GM18870 (cell line): ENCODE results near the gene HOTAIR.

Source experiments
- ATAC-seq: cut with Tn5 transposase; IDR thresholded peaks from one replicate; pipeline ENCODE4 v1.9.1; 2021; ENCODE audit warnings: moderate library complexity; ENCODE audit not compliant: unreplicated experiment

The HOTAIR gene

DNA sequence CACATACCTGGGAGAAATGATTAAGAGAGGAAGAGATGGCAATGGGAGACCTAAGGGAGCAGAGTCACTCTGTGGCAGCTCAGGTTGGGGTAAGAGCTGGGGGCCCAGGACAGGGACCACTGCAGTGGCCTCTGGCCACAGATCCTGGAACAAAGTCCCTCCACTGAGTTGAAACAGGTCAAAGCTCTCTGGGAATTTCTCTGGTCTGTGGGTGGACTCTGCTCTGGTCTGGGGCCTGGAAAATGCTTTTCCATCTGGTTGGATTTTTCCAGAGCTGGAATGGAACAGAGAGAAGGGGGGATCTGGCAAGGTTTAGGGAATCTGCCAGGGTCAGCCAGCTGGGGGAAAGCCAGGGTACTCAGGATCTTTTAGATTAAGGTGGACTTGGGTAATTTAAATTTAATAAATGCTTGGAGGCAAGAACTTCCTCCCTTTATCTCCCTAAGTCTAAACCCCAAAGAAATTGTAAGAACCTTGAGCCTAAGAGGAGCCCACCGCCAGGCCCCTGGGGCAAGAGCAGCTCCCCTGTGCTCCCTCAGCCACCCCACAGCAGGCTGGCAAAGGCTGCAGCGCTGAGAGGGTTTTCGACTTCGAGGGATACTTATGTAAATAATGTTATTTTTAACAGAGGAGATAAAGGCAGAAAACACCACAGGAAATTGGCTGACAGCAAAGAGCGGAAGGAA is 13.9 kb upstream of the HOTAIR start:
- no peak for ATAC-seq

DNA sequence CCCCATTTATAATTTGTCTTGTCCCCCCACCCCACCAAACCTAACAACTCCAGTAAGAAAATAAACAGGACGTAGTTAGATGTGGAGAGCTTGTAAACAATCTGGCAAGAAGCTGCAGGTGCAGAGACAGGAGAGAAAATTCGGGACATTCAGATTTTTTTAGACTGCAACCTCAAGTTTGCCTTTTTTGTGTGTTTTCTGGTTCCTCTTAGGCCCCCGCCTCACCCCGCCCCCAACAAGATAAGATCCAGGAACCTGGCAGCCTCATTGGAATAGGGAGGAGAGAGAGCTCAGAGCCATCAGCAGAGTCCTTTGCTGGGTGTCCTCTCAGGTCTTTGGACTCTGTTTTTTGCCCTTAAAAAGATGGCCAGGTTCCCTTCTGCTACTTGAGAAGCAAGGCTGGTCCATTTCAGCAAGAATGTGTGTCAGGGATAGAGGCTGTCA is 13.1 kb upstream of the HOTAIR start:
- no peak for ATAC-seq

DNA sequence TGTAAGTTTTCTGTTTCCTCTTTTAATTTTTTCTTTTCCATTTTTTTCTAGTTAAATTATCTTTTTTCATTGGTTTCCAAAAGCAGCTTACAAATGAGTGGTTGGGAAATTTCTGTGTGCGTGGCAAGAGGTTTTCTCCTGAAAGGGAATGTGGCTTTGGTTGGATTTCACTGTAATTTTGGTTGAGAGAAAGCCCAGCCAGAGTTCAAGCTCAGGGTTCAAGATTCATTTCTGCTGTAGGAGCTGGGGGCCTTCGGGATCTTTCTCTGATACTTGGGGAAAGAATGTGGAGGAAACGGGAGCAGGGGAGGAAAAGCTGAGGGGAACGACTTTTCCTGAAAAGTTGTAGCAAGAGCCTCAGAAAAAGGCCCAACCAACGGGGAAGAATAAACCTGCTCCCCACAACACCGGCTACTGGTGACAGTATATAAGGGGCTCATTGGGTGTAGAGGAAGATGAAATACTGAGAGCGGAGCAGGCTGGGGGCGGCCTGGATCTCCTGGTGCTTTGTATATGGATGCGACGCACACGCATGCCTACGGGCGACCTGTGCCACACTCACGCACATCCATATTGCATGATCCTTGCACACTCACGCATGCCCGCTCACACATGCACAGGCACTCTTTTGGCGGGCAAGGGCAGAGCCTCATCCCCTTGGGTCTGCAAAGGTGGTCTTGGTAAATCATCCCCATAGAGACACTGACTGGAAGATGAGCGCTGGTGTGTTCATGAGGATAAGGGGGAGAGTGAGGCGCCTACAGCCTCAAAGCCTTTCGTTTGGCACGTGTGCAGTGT is 12.1 kb upstream of the HOTAIR start:
- ATAC-seq: no peak

DNA sequence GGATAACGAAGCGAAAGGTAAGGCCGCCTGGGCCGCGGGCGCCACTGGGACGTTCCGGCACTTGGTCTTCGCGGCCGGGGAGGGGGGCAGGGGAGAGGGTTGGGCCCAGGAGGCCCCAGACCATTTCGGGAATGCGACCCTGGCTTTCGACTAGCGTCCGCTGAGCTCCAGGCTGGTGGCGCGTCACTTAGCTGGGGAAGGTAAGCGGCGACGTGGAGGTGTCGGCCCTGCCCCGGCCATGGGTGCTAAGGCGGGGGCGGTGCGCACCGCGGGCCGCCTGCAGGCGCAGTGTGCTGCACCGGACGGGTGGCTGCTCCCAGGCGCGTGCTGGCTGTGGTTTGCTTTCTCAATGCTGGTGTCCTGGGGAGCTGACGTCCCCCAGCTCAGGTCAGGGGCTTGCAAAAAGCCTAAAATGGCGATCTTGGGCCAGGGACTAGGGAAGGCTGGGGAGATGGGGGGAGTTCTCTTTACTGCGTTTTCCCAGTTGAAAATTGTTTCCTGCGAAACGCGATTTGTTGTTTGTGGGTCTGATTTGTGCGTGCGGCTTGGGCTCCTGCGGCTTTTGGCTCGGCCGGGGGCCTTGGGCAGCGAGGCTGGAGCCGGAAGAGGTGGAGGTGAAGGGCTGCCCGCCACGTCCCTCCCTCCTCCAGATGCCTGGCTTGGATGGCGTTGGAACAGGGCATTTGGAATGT is 11.4 kb upstream of the HOTAIR start:
- ATAC-seq: no peak

DNA sequence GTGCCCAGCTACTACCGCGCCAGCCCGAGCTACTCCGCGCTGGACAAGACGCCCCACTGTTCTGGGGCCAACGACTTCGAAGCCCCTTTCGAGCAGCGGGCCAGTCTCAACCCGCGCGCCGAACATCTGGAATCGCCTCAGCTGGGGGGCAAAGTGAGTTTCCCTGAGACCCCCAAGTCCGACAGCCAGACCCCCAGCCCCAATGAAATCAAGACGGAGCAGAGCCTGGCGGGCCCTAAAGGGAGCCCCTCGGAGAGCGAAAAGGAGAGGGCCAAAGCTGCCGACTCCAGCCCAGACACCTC is 10.9 kb upstream of the HOTAIR start:
- ATAC-seq: no peak

DNA sequence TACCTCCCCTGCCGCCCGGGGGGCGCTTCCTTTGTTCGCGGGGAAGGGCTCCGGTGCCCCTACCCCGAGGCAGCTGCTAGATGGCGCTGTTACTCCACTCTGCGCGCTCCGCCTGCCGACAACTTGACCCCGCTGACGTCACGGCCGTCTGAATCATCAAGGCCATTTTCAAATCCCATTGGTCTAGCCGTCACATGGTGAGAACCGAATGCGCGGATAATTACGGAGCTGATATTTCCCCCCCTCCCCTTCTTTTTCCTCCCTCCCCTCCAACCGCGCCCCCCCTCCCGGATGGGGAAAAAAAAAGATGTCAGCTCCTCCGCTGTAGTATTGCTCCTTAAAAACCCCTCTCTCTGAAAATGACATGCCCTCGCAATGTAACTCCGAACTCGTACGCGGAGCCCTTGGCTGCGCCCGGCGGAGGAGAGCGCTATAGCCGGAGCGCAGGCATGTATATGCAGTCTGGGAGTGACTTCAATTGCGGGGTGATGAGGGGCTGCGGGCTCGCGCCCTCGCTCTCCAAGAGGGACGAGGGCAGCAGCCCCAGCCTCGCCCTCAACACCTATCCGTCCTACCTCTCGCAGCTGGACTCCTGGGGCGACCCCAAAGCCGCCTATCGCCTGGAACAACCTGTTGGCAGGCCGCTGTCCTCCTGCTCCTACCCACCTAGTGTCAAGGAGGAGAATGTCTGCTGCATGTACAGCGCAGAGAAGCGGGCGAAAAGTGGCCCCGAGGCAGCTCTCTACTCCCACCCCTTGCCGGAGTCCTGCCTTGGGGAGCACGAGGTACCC is 10.3 kb upstream of the HOTAIR start, which contains the start of gene HOXC10:
Gene HOXC10 (plus strand): TSS at position 246 of the 791 bp plus-strand sequence. CDS start 114 bp downstream, at position 360.
- ATAC-seq: no peak

DNA sequence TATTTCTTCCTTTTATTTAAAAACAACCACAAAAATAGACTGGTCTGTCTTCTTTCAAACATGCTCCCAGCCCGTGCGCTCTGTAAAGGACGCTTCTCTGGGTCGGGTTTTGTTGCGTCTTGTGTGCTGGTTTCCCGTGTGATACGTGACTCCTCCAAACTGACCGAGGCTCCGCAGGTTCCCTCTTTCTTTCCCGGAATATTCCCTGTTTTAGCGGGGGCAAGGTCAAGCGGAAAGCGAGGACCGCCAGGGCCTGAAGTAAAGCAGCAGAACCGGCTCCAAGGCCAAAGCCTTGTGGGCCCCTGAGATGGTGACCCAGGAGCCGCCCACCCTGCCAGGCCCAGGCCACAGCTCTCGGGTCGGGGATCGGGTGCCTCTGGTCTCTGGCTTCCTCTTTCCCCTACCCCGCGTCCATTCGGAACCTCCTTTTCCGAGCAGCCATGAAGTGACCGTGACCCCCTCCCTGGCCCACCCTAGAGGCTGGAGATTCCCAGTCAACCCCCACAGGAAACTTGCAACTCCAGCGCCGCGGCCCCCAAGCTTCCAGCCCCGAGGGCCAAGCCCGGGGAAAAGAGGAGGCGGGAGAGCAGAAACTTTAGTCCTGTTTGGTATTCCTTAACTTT is 9.3 kb upstream of the HOTAIR start:
- ATAC-seq: no peak

DNA sequence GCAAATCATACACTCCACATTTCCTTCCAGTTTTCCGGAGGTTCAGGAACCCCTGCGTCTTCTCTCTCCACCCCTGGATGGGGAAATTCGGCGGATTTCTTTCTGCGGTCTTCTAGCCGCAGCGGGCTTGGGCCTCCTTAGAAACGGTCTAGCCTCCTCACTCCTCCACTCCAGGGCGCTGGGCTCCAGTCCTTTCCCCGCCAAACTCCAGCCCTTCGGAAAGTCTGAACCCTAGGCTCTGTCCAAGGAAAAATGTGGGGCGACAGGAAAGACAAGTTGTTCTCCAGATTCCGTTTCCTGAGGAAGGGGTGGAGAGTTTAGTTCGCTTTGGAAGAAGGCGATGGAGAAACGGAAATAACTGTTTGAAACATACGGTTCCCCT is 8.8 kb upstream of the HOTAIR start:
- ATAC-seq: no peak

DNA sequence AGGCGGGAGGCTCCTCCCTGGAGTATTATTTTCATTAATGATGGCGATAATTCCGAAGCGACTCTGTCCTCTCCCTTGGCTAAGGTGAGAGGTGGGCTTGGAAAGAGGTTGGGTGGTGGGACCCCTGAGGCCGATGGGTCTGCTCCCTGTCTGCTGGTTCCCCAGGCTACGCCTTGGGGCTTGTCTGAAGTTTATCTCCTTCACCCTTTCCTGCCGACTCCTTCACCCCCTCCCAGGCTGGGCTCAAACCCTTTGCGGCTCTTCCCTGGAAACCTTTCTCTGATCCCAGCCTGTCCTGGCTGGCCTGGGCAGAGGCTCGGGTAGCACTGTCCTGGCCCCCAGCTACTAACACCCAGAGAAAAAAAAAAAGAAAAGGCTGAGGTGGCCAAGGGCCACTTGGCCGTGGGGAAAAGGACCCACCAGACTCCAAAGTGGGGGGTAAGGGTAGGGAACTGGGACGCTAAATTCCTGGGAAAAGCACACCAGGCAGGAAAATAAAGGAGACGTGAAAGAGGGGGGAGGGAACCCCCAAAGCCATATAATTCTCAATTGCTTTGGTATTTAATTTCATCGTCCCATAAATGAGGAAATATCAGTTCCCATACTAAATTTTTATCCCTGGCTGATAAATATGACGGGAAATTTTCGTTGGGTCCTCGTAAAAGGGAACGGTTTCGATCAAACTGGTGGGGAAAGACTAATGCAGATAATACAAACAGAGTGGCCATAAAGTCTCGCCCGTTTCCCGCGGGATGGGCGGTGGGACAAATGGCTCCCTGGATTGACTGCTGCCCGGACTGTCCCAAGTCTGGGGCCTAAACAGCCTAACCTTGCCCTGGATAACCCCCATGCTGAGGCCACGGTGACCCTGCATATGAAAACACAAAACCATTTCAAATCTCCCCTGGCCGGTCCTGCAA is 8.2 kb upstream of the HOTAIR start:
- ATAC-seq: no peak

DNA sequence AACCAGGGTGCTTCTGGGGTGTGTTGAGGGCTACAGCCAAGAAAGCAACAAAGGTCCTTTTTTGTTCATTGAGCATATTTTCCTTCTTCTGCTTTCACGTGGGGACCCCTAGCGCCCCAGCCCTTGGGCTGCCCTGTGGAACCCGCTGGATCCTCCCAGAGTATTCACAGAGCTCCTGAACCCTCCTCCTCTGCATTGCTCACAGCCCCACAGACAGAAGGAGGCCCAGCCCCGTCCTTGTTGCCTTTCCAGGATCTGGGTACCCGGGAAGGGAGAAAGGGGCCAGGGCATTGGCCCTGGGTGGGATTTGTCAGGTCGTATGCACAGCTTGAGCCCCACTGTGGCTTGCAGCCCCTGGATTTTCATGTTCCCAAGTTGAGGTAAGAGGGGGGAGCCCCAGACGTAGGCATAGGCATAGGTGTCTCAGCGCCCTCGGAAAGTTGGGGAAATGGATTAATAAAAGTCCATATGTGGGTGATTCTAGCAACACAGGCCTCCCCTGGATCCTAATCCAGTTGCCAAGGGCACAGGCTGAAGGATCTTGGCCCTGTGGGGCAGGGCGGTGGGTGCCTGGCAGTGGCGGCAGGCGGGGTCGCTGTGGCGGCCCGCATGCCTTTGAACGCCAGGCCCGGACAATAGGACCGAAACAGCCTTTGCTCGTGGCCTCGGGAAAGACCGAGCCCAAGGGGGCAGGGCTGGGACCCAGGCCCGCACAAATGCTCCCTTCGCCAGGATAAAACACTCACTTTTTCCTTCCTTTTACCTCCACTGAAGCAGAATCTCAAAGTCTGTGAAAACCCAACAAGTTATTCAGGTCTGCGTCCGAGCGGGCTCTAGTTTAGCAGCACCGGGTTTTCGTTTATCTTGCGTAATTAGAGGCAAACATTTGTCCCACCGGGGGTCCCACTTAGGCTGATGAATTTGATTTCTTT is 7.1 kb upstream of the HOTAIR start:
- no peak for ATAC-seq

DNA sequence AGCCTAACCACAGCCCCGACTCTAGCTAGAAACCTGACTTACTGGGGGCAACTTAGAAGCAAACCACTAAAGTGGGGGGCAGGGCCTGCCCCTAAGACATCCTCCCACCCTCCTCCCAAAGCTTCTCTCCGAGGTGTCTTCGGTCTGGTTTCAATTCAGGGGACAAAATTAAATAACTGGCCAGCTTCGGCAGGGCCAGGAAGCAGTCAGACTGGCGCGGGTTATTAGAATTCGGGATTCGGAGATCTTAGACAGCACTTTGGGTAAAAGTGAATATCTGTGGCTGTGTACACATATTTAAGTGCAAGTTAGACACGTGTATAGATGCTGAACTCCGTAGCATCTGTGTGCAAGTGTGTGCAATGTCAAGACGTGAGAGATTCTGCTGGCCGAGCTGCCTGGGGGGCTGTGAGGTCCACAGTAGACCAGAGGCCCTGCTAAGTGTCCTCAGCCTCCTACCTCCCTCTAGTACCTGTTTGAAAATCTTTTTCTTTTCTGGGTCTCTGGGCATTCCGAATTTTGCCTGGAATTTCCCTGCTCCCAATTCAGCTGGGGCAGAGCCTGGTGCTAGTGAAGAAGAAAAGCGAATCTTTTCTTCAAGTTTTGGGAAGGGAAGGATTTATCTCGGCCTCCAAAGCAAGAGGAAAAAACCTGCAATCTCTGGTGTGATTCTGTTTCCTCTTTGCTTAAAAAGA is 6.2 kb upstream of the HOTAIR start:
- ATAC-seq: no peak

DNA sequence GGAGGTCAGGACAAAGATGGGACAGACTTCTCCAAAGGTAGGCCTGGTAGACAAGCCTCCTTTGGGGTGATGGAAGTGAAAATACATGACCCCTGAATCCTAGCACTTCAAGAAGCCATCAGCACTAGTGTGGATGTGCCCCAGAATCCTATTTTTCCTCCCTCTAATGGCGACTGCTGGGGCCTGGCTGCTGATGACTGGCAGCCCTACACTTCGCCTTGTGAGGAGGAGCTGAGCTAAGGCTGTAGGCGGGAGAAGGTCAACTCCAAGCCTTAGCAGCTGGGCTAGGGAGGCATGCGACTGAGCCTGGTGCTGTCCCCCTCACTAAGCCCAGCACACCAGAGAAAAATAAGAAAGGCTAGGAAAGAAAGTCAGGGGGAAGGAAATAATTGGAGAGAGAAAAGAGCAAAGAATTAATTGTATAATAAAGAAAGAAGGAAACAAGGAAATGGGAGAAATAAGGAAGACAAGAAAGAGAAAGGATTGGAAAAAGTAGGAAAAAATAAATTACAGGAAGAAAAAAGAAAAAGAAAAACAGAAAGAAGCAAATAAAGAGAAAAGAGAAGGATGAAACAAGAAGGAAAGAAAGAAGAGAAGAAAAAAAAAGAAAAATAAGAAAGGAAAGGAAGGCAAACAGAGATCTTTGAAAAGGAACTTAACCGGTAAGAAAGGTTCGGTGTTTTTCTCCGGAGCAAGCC is 5.5 kb upstream of the HOTAIR start:
- ATAC-seq: no peak

DNA sequence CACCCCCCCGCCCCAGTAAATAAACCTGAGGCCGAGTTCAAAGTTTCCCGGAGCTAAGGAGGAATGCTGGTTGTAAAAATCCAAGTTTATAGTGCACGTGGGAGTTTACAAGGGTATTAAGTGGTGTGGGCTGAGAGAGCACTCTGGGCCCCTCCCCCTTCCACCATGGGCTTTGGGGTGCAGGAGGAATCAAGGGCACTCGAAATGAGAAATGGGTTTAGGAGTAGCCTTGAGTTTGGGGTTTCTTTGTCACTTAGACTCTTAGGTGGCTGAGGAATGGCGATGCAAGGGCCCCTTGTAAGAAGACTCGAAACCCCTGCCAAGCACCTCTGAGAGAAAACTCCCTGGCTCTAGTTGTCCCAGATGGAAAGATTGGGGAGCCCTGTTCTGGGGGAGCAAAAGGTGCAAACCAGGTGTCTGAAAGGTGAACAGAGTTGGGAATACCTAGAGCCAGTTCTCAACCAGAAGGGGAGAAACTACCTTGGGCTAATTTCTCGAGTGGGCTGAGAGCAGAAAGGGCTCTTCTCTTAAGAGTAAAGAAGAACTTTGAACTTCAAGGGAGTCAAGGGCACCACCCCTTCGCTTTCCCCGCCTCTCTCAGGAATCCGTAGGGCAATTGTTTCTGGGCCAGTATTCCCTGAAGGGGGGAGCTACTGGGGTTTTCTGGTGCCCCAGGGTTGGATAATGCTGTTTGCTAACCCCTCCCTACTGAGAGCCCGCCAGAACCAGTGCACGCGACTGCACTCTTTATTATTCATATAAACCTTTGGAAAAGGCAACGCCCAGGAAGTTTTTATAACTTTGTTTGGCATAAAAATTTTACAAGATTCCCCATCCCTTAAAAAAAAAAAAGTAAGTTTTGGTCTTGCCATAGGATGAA is 4.0 kb upstream of the HOTAIR start:
- no peak for ATAC-seq

DNA sequence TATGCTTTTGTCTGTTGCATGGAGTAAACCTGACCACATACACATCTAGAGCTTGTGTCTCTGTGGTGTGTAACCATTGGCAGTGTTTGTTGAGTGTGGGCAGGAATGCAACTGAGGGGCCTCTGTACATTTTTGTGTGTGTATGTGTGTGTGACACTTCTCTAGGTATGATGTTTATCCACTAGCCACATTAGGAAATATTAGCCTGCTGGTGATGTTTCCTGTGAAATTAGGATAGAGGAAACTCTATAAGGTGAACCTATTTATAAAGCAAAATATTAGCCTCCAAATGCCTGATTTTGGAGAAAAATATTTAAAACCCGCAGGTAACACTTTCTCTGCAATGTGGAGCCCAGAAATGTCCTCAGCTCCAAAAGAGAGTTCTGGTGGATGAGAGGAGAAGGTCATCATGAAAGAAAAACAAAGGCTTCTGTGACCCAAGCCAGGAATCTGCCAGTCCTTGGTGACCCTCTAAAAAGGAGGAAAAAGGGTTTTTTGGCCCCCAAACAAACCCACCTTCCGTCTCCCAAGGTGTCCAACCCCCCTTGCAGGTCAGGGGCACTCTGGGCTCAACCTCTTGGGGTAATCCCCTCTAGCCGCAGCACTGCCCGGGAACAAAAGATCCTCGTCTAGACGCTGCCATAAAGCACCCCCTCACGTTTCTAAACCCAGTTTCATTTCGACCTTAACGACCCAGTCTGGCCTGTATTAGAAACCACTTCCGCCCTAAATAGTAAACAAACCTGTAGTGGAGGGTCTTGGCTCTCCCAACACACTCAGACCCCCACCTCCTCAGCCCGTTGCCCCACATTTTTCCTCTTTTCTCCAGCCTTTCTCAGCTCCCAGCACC is 3.1 kb upstream of the HOTAIR start:
- ATAC-seq: no peak

DNA sequence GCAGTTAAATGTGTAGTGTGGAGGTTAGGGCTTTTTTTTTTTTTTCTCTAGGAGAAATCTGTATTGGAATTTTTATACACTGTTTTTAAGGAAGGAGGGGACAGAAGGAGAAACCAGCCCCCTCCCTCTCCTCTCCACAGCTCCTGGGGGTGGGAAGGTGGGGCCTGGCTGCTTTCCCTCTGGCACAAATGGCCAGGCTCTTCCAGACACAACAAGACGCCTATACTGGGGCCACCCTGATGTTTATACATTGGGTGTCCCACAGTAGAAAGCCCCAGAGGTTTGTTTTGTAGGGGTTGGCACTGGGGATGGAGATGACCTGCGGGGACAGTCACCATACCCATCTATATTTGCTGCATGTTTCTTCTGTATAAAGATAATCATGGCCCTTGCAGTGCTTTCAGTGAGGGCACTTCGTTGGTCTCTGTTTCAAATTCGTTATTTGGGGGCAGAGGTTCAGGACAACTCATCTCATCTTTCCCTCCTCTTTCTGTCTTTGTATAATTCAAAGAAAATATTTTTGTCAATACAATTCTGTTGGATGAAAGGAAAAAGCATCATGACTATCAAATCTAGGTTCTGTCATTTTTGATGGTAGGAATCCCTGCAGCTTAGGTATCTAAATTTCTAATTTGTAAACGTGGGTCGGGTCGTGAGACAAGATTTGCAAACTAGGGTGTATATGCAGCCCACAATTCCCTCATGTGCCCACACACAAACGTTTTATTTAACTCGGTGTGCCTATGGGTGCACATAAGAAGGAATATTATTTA is 2.3 kb upstream of the HOTAIR start:
- no peak for ATAC-seq
